Stimulated activated CD8-positive, alpha-beta memory T cell treated with anti-CD3 and anti-CD28 coated beads, Interleukin-15, amount 100 ng/mL, for 1 hour (primary cell): ENCODE data around the gene RPL34.
A peak's percentile ranks its signal among the peaks of the same experiment; 100 is the strongest.
"Not testable (repeated sequence)": the region's sequence is repeated elsewhere in the genome, so short reads cannot be mapped to it uniquely, and the experiment has no call there.

Experiments
- DNase-seq: peaks from one replicate; pipeline ENCODE4 v3.0.0-alpha.2; 2020; ENCODE audit warnings: low read depth

RPL34 gene

GRCh38 chr4:108620101-108620932 is at the start of gene RPL34:
Gene RPL34, plus strand, starts transcription at chr4:108620576. Its CDS starts 1,384 bp downstream, at chr4:108621960.
- peak; percentile 95 for DNase-seq

DNA sequence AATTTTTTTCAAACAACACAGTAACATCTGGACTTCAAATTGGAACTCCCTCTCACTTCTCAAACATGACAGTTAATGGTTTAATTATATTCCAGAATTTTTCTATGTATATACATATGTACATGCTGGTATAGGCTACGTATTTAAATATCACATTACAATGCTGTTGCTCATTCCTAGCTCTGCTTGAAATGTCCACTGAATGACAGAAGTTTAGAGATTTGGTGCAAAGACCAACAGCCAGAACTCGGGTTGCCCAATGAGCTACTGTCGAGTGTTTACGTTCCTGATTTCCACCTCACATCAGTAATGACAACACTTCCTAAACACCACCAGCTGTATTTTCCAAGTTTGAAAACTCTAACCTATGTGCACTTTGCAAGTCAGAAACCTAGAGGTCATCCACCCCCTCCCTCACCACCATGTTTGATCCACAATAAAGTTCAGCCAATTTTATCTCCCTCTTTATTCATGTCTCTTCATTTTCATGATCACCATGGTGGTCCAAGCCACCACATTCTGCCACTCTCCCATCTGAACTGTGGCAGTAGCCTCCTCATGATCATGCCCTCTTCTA is 49.3 kb upstream of the RPL34 start:
- DNase-seq = no peak

GRCh38 chr4:108574402-108574801 is 46.0 kb upstream of the RPL34 start:
- DNase-seq = no peak

GRCh38 chr4:108581083-108581482 is 39.3 kb upstream of the RPL34 start:
- no peak for DNase-seq

DNA sequence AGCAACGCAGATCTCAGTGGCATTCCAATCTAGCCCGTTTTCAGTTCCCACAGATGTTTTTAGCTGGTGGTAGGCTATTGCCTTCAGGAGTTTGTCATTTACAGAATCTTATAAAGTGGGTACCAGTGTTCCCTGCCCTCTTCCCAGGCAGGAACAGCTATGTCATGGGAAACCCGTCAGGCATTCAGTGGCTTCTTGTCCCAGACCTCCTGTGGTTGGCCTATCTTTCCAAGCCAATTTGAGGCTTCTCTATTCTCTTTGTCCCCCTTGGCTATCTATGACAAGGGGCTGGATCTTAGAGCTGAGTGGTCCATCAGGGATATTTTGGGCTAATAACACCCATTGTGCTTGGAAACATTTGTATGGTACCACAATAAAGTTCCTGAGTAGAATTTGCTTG is 33.6 kb upstream of the RPL34 start:
- DNase-seq = no peak

- no peak for DNase-seq
Measured at GRCh38 chr4:108588878-108589277, 31.5 kb upstream of the RPL34 start.

DNA sequence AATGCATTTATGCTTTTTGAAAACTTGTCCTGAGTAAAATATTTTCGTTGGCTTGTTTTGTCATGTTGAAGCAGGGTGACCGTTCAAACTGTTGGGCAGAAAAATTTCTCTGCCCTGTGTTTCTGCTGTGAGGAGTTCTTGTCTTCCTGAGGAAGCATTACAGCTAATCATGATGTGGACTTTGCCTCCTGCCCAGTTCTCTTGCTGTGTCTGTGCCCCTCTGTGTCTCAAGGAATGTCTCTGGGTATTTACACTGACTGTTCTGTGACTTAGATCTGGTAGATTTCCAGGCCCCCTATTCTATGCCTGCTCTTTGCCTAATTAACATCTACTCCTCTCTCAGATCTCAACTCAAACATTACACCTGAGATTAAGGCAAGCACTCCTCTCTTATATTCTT is 30.4 kb upstream of the RPL34 start:
- DNase-seq = no peak

GRCh38 chr4:108590776-108591175 is 29.6 kb upstream of the RPL34 start:
- DNase-seq = no peak

GRCh38 chr4:108592674-108592986 is 27.7 kb upstream of the RPL34 start:
- no peak for DNase-seq

DNA sequence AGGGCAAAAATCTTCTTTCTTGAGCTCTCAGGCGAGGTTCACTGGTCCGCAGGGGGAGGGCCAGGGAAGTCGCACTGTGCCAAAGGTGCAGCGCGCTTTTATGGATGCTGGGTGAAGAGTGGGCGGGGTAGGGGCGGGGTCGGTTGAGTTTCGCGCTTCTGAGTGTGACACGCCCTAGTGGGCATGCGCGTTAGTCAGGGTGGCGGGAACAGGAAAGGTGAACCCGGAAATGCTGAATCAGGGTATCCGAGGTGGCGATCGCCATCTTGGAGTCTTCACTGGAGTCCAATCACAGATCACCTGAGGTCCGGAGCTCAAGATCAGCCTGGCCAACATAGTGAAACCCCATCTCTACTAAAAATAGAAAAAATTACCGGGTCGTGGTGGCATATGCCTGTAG is 26.1 kb upstream of the RPL34 start:
- DNase-seq = not testable (repeated sequence)

- DNase-seq = no peak
Measured at GRCh38 chr4:108596344-108596743, 24.0 kb upstream of the RPL34 start.

GRCh38 chr4:108601106-108601505 is 19.3 kb upstream of the RPL34 start:
- DNase-seq = no peak

DNA sequence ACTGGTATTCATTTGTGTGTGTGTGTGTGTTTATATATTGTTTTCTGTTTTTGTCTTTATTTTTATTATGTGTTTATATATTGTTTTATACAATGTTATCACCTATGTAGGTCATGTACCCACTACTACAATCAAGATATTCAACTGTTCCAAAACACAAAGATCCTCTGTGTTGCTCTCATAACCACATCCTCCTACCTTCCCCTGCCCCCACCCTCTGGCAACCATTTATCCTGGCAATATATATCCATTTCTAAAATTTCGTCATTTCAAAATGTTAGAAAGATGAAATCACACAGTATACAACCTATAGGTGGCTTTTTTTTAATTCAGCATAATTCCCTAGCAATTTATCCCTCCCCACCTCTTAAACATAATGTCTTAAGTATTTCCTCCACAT is 18.8 kb upstream of the RPL34 start:
- DNase-seq = no peak

DNA sequence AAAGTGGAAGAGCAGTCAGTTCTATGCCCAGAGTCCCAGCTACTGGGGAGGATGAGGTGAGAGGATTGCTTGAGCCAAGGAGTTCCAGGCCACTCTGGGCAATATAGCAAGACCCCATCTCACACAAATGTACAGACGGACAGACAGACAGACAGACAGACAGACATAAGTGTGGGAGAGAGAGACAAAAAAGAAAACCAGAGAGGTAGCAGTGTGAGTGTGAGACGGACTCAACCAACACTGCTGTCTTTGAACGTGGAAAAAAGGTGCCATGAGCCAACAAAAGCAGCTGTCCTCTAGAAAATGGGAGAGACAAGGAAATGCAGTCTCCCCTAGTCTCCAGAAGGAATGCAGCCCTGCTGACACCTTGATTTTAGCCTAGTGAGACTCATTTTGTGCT is 18.2 kb upstream of the RPL34 start:
- no peak for DNase-seq

DNA sequence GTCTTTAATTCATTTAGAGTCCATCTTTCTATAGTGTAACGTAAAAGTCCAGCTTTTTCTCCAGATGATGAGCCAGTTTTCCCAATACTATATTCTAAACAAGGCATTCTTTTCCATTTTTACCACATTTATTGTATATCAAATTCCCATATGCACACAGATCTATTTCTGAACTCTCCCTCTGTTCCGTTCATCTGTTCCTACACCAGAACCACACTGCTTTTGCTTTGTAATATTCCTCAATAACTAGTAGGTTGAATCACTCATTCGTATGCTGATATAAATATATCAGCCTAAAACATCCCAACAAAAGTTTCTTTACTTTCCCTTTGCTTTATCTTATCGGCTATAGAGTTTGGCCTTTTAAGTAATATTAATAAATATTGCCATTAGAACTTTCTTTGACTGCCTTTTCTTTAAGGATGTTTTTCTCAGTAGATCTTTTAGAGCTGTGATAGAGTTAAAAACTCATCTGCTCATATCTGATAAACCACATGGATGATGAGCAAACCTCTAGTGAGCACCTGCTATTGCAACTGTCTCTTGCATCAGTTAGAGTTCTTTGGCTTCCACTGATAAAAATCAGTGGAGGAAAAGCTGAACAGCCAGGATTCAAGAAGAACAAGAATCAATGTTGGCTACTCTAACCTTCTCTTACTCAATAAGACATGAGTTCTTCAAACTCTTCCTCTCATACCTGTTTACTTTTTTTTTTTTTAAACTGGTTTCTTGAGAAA is 13.1 kb upstream of the RPL34 start:
- no peak for DNase-seq

DNA sequence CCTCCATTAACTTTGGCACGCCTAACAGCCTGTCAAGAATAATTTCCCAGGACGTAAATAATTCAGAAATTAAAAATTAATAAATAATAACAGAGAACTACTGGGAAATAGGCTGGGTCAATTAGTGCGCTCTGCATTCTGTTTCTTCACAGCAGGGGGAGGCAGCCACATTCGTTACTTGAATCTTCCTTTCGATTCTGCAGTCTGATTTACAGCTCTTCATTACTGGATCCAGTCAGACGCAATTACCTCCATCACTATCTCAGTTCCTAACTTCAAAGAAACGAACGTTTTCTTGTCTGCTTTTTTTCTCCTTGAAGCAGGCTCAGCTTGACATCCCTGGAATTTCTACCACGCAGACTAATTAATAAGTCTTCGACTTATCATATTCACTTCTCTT is 9.0 kb upstream of the RPL34 start:
- no peak for DNase-seq

DNA sequence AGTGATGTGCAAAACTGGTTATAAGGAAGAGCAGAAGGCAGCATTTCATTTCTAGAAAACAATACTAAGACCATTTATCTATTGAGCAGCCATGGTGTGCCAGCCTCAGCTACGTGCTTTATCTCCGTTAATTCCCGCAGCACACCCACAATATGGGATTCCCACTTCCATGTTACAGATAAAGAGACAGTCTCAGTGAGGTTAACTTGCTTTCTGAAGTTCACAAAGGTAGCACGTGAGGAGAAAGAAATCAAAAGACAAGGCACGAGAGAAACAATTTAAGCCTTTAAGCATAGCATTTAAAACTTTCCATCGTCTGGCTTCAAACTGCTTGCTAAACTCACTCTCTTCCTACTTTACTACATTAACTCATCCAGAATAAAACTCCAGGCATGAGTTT is 8.0 kb upstream of the RPL34 start:
- no peak for DNase-seq

DNA sequence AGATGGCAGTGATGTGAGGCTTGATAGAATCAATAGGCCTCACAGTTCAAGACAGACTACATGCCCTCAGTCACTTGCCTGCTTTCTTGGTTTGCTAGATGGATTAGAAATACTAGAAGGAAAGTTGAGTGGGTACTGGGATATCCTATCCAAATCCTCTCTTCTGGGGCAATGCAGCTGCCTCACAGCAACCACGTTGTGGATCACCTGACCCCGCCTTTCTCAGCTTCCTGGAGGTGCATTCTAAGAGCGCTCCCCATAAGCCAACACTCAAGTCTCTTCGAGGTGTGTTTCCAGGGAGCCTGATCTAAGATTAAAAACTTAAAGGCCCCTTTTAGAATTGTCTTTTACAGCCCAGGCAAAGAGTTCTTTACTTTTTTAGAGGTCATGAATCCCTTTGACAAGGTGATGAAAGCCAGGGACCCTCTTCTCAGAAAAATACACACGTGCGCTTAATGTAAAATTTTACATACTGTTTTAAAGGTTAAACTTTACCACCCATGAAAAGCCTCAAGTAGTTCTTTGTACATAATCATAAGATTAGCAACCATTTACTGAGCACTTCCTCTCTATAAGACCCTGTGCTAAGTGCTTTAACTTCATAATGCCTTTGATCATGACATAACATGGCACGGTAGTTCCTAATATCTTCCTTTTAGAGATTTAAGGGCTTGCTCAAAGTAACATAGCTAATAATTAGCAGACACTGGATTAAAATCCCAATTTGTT is 840 bp upstream of the RPL34 start:
- no peak for DNase-seq

GRCh38 chr4:108620933-108621905 is 843 bp downstream of the RPL34 start:
- no peak for DNase-seq

GRCh38 chr4:108622022-108622421 is 1.6 kb downstream of the RPL34 start:
- DNase-seq = no peak

GRCh38 chr4:108622828-108623227 is 2.5 kb downstream of the RPL34 start:
- DNase-seq = no peak
